HFF-Myc (cell line): ENCODE data around the gene GCH1.
"Not testable (repeated sequence)": the region's sequence is repeated elsewhere in the genome, so short reads cannot be mapped to it uniquely, and the experiment has no call there.

Source experiments
- DNase-seq: peaks from one replicate; pipeline ENCODE4 v3.0.0-alpha.2; 2011; ENCODE audit warnings: low read depth; ENCODE audit errors: extremely low read depth
- H3K4me3 ChIP-seq: replicated peaks from 2 replicates; pipeline ENCODE4 v1.5.1; 2011; ENCODE audit warnings: low read depth, mild to moderate bottlenecking, control low read depth, low read length
- TF ChIP-seq, protein P1 (sequence below): IDR thresholded peaks from 2 replicates; pipeline ENCODE4 v1.5.1; 2012; ENCODE audit warnings: mild to moderate bottlenecking, low read depth, low read length, control low read depth; ENCODE audit errors: missing control alignments

The GCH1 gene

DNA sequence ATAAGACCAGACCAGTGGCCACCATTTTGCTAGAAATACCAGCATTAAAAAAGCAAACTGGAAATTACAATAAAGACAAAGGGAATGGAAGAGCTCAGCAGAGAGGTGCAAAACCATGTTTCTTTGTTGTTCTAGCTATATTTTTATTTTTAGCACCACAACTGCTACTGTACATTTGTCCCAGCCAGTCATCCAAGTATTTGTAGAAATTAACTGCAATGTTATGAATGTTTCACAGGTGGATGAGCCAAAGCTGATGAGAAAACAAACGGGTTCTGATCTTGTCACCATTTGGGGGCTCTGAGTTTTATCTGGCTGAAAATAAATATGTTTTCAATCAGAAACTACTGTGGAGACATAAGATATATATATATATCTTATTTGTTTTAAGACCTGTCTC lies 24.9 kb upstream of the GCH1 start:
- TF ChIP-seq, protein P1, sequence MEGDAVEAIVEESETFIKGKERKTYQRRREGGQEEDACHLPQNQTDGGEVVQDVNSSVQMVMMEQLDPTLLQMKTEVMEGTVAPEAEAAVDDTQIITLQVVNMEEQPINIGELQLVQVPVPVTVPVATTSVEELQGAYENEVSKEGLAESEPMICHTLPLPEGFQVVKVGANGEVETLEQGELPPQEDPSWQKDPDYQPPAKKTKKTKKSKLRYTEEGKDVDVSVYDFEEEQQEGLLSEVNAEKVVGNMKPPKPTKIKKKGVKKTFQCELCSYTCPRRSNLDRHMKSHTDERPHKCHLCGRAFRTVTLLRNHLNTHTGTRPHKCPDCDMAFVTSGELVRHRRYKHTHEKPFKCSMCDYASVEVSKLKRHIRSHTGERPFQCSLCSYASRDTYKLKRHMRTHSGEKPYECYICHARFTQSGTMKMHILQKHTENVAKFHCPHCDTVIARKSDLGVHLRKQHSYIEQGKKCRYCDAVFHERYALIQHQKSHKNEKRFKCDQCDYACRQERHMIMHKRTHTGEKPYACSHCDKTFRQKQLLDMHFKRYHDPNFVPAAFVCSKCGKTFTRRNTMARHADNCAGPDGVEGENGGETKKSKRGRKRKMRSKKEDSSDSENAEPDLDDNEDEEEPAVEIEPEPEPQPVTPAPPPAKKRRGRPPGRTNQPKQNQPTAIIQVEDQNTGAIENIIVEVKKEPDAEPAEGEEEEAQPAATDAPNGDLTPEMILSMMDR = no peak
- DNase-seq = no peak
- H3K4me3 ChIP-seq = no peak overlapping the region

DNA sequence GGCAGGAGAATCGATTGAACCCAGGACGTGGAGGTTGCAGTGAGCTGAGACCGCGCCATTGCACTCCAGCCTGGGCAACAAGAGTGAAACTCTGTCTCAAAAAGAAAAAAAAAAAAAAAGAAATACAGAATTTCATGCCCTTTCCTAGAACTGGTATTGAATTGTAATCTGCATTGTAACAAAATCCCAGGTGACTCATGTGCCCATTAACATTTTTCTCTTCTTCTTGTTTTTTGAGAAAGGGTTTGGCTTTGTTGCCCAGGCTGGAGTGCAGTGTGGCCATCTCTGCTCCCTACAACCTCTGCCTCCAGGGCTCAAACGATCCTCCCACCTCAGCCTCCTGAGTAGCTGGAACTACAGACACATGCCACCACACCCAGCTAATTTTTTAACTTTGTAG lies 23.9 kb upstream of the GCH1 start:
- H3K4me3 ChIP-seq, DNase-seq: not testable (repeated sequence)

DNA sequence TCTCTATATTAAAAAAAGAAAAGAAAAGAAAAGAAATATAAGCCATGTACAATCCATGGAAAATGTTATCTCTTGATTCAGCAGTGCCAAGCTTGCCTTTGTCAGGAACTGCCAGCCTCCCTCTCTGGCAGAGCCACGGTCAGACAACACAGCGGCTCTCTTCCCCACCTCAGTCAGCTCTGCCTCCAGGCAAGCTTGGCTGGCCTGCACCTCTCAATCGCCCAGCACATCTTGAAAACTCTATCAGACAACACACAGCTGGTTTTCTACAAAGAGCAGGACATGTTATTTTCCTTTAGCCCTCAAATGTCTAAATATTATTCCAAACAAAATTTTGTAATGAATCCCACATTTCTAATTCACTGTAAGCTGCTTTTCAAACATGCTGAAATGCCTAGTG lies 20.0 kb upstream of the GCH1 start:
- no peak overlapping the region for H3K4me3 ChIP-seq
- TF ChIP-seq, protein P1 = no peak
- no peak for DNase-seq

DNA sequence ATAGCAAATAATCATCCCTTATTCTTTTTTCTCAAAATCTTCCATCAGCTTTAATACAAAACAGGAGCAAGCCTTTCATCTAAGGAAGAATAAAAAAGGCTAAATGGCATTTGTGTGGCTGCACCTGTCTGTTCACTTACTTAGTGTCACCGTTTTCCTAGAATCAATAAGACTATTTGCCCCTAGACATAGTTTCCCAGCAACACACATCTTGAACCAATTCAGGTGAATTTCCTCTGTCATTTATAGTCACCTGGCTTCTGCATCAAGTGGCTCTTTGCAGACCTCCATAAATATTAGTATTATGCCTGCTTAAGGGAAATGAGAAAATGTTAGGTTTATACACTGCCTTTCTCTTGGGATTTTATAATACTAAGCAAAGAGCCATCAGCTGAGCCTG lies 17.4 kb upstream of the GCH1 start:
- H3K4me3 ChIP-seq = no peak overlapping the region
- TF ChIP-seq, protein P1 = no peak
- no peak for DNase-seq

DNA sequence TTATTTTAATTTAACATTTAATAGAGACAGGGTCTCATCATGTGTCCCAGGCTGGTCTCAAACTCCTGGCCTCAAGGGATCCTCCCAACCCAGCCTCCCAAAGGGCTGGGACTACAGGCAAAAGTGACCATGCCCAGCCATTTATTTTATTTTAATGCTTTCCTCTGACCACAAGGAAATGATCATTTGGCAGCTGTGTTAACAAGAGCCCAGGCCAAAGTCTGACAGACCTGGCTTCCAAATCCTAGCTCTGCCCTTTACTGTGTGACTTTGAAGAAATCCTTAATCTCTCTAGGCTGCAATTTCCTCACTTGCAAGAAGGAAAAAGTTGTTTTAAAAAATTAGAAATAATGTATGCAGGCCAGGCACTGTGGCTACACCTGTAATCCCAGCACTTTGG lies 16.7 kb upstream of the GCH1 start:
- TF ChIP-seq, protein P1 = no peak
- H3K4me3 ChIP-seq = no peak overlapping the region
- no peak for DNase-seq

DNA sequence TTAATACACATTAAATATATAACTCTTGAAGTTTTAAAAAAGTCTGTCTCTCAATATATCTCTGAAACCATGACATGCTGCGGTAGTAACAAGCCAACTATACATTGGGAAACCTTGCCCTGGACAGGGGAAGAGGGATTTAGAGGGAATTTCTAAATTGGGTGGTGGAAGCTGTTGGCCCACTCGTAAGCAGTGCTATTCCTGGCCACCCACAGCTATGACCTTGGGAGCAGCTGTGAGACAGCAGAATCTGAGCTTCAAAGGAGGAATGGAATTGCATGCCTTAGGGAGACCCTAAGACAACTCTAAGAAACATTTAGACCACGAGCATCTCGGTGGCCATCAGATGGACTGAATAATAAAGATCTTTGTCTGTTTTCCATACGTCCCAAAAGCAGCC lies 15.8 kb upstream of the GCH1 start:
- no peak for DNase-seq
- TF ChIP-seq, protein P1 = no peak
- H3K4me3 ChIP-seq = no peak overlapping the region

DNA sequence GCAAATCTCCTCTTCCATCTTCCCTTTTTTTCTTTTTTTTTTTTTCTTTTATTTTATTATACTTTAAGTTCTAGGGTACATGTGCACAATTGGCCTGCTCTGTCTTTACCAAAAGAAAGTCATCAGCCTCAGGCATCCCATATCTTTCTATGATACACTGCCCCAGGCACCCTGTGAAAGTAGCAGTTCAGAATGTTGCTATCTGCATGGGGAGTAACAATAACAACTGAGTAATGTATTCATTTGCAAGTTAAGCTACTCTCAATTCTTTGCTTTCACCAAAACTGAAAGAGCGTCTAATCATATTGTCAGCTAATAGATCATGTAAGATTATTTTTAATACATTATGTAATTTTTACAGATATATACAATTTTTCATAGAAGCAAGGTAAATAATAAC lies 13.5 kb upstream of the GCH1 start:
- TF ChIP-seq, protein P1 = no peak
- DNase-seq = no peak
- H3K4me3 ChIP-seq = no peak overlapping the region
